K562 treated with DMSO at 1 percent for 4 hours (cell line): ENCODE data around the gene ZCCHC3. TPM values are rescaled to one million over a fixed set of nuclear protein-coding genes. Genes with fewer than 3 reads are reported as not detected.

Experiments used
- total RNA-seq: library from RNA; unstranded; fragments of 300-600 nt; gene quantifications from 2 replicates; pipeline ENCODE4 v1.2.3, GENCODE V29; 2022; ENCODE audit not compliant: insufficient read depth

The ZCCHC3 gene
- 26.5 and 30.5 TPM in 2 replicates for total RNA-seq

DNA sequence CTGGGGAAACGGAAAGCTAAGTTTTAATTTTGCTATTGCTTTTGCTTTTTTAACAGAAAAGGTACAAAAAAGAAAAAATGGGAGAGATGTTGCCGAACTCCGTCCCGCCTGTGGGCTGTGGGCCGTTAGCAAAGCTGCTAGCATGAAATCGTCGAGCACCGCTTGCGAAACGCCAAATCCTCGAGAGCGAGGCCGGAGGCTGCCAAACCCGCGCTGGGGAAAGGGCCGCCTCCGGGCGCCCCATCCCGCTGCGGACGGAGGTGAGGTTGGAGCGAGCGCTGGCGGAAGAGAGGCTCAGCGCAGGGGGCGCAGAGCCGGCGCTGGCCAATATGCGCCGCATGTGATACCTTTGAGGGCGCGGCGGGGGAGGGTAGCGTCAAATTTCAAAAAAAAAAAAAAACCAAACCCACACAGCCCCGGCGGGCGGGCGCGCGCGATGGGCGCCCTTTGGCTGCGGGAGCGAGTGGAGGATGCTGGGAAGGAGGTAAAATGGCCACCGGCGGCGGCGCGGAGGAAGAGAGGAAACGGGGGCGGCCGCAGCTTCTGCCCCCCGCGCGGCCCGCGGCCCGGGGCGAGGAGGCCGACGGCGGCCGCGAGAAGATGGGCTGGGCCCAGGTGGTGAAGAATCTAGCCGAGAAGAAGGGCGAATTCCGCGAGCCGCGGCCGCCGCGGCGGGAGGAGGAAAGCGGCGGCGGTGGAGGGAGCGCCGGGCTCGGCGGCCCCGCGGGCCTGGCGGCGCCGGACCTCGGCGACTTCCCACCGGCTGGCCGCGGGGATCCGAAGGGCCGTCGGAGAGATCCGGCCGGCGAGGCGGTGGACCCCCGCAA lies at the start of gene ZCCHC3:
Gene ZCCHC3 (plus strand): TSS at position 473 of the 827 bp plus-strand sequence. CDS start 17 bp downstream, at position 490.

GRCh38 chr20:257419-257818 lies 40.0 kb upstream of the ZCCHC3 start, which contains the start of gene DEFB132:
DEFB132 (plus strand) TSS chr20:257724; CDS start chr20:257779, 55 bp downstream.

GRCh38 chr20:290084-290831 lies 7.1 kb upstream of the ZCCHC3 start, which contains the start of gene C20orf96:
C20orf96 (minus strand) TSS chr20:290750; CDS start chr20:290610, 140 bp downstream.

GRCh38 chr20:325045-325888 lies 27.9 kb downstream of the ZCCHC3 start, which contains the start of gene SOX12:
SOX12 (plus strand) TSS chr20:325552; CDS start chr20:325925, 373 bp downstream.

GRCh38 chr20:346640-347316 lies 49.4 kb downstream of the ZCCHC3 start, which contains the start of gene NRSN2:
NRSN2 (plus strand) TSS chr20:347111; CDS start chr20:349644, 2,533 bp downstream.

Other genes starting within 250 kb of the ZCCHC3 start
- gene DEFB125, start 209.9 kb upstream of the ZCCHC3 start, total RNA-seq, result not detected in 2 replicates
- not detected in 2 replicates for gene DEFB126, start 155.0 kb upstream of the ZCCHC3 start, total RNA-seq
- not detected in 2 replicates for gene DEFB127, start 140.1 kb upstream of the ZCCHC3 start, total RNA-seq
- not detected in 2 replicates for gene DEFB128, start 107.9 kb upstream of the ZCCHC3 start, total RNA-seq
- gene DEFB129, start 70.3 kb upstream of the ZCCHC3 start, total RNA-seq, result not detected in 2 replicates
- gene DEFB132, start 39.8 kb upstream of the ZCCHC3 start, total RNA-seq, result not detected in 2 replicates
- gene C20orf96, start 6.8 kb upstream of the ZCCHC3 start, total RNA-seq, result 4.9 and 7.9 TPM in 2 replicates
- 14.9 and 16.5 TPM in 2 replicates for gene SOX12, start 28.0 kb downstream of the ZCCHC3 start, total RNA-seq
- 20.9 and 21.8 TPM in 2 replicates for gene NRSN2, start 49.5 kb downstream of the ZCCHC3 start, total RNA-seq
- gene TRIB3, start 83.2 kb downstream of the ZCCHC3 start, total RNA-seq, result 210 and 297 TPM in 2 replicates
- 117 and 170 TPM in 2 replicates for gene RBCK1, start 110.7 kb downstream of the ZCCHC3 start, total RNA-seq
- gene TBC1D20, start 165.0 kb downstream of the ZCCHC3 start, total RNA-seq, result 23.7 and 26.5 TPM in 2 replicates
- 35.8 and 41.9 TPM in 2 replicates for gene CSNK2A1, start 246.2 kb downstream of the ZCCHC3 start, total RNA-seq